ENCODE data around the gene DLG3. TPM values are rescaled to one million over a fixed set of nuclear protein-coding genes. Genes with fewer than 3 reads are reported as not detected.
A peak's percentile ranks its signal among the peaks of the same experiment; 100 is the strongest.
"Not testable (repeated sequence)": the region's sequence is repeated elsewhere in the genome, so short reads cannot be mapped to it uniquely, and the experiment has no call there.

The DLG3 gene
- 1 to 10 TPM in 1 of 4 donors, under 1 TPM in 3; 0.20 to 3.4 (median 0.69) TPM for total RNA-seq

DNA sequence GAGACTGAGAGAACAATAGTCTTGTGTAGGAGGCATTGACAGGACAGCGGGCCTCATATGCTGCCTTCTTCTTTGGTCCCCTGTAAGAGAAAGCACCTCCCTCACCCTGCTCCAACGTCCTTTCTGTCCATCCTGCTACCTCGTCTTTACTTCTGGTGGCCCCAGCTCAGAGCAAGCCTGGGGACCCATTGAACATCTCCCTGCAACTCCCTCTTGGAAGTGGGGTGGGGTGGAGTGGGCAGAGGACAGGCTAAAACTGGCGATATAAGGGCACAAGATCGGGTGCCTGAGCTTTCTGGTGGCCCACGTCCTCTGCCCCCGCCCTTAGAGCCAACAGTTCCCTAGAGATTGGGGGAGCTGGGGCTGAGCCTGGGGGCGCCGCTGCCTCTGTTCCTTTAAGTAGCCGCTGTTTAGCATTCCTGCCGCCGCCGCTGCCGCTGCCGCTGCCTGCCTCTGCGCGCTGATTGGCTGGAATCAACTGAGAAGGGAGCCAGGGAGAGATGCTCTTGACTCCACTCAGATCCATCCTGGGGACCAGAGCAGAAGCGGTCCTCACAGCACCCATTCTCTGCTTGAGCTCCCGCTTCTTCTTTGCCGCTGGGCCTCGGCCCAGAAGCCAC, at the start of gene DLG3:
Gene DLG3, plus strand, starts transcription at position 510 of the 620 bp plus-strand sequence. CDS start 367 bp downstream, outside the sequence.
- Histone ChIP-seq H3K27ac (no peak within 1 kb of the TSS), H3K27me3 (peaks cover 0 to 17% (median 10%) of the 10 kb centered on the region in 3 donors), H3K9me3 (no peaks in the 10 kb centered on the region), H3K4me1 (no peaks in the 10 kb centered on the region), H3K36me3 (no peaks in the 10 kb centered on the region), H3K4me3 (peak within 1 kb of the TSS in 2 of 4 donors; percentile 27)
- ATAC-seq = no peak
- TF ChIP-seq CTCF (IDR thresholded peaks at IDR 0.05 in 4 of 5, conservative IDR thresholded peaks at IDR 0.05 in 1 of 5) = no peak
- no peak for TF ChIP-seq POLR2A (IDR thresholded peaks at IDR 0.05)
- in situ Hi-C loops (cut with MboI; ENCODE audit: low sequenced_read_pairs in 4 of 4) (loop anchor here in 3 of 4 donors (25.0 kb wide), 1 partner anchor 307 kb away; the partner anchor contains the start of gene IGBP1 (in 3 of the 3)), intact Hi-C loops (cut with DNase I; ENCODE audit: low total_unique reads) (no loop called here)
- no peak for DNase-seq

GRCh38 chrX:70398899-70399298, 45.7 kb upstream of the DLG3 start:
- no peak for ATAC-seq
- intact Hi-C loops (cut with DNase I; ENCODE audit: low total_unique reads) = no loop called here
- H3K27me3 ChIP-seq = peaks cover 0 to 3% (median 0%) of the 10 kb centered on the region in 3 donors
- no peak overlapping the region for H3K27ac ChIP-seq
- no peak for DNase-seq
- no peak overlapping the region for H3K4me3 ChIP-seq
- H3K36me3 ChIP-seq = no peaks in the 10 kb centered on the region
- H3K9me3 ChIP-seq = no peaks in the 10 kb centered on the region
- no peaks in the 10 kb centered on the region for H3K4me1 ChIP-seq
- in situ Hi-C loops (cut with MboI; ENCODE audit: low sequenced_read_pairs in 4 of 4) = no loop called here
- TF ChIP-seq POLR2A (IDR thresholded peaks at IDR 0.05) = no peak
- no peak for TF ChIP-seq CTCF (IDR thresholded peaks at IDR 0.05 in 4 of 5, conservative IDR thresholded peaks at IDR 0.05 in 1 of 5)

- DNase-seq; H3K36me3 ChIP-seq; H3K4me3 ChIP-seq; ATAC-seq; intact Hi-C loops (cut with DNase I; ENCODE audit: low total_unique reads); H3K4me1 ChIP-seq; in situ Hi-C loops (cut with MboI; ENCODE audit: low sequenced_read_pairs in 4 of 4); H3K9me3 ChIP-seq; H3K27ac ChIP-seq; H3K27me3 ChIP-seq: not testable (repeated sequence)
Observed at GRCh38 chrX:70400181-70400580, 44.5 kb upstream of the DLG3 start.

DNA sequence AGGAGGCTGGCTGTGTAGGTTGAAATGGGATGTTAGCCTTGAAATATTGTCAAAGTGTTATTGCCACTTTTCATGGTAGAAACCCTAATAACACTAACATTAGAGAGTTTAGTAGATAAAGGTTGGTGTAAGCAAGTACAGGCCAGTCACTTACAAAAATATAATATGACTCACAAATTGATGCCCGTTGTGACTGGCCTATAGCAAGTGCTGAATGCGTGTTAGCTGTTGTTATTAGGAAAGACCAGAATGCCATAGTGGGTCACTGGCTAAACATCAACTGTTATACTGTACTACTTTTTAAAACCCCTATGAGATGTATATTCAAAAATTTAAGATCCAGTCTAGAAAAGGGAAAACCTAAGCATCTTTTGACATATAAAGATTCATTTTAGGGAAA, 41.9 kb upstream of the DLG3 start:
- no peak overlapping the region for H3K27ac ChIP-seq
- ATAC-seq (no peak), DNase-seq (no peak)
- no peaks in the 10 kb centered on the region for H3K9me3 ChIP-seq
- intact Hi-C loops (cut with DNase I; ENCODE audit: low total_unique reads) = no loop called here
- TF ChIP-seq POLR2A (IDR thresholded peaks at IDR 0.05) (no peak), CTCF (IDR thresholded peaks at IDR 0.05 in 4 of 5, conservative IDR thresholded peaks at IDR 0.05 in 1 of 5) (no peak)
- no peak overlapping the region for H3K4me3 ChIP-seq
- in situ Hi-C loops (cut with MboI; ENCODE audit: low sequenced_read_pairs in 4 of 4) = no loop called here
- H3K36me3 ChIP-seq = no peaks in the 10 kb centered on the region
- H3K27me3 ChIP-seq = no peaks in the 10 kb centered on the region
- H3K4me1 ChIP-seq = no peaks in the 10 kb centered on the region

DNA sequence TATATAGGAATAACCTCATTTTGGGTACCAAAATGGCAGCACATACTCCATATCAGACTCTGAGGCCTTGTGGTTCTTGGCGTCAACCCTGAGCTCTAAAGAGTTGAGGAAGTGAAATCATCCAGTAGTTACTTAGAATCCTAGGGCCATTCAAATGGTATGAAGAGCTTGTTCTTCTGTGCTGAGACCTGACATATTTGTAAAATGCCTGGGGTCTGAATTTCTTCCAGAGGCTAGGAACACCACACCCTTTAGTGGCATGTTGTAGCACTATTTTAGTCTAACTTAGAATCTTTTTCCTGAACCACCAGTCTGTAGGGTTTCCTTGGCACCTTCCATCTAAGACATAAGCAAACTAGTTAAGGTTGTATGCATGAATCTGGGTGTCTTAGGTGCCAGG, 39.6 kb upstream of the DLG3 start:
- no peak overlapping the region for H3K27ac ChIP-seq
- H3K36me3 ChIP-seq = no peaks in the 10 kb centered on the region
- no peaks in the 10 kb centered on the region for H3K27me3 ChIP-seq
- intact Hi-C loops (cut with DNase I; ENCODE audit: low total_unique reads) (no loop called here), in situ Hi-C loops (cut with MboI; ENCODE audit: low sequenced_read_pairs in 4 of 4) (no loop called here)
- H3K4me1 ChIP-seq = no peaks in the 10 kb centered on the region
- H3K9me3 ChIP-seq = no peaks in the 10 kb centered on the region
- no peak overlapping the region for H3K4me3 ChIP-seq
- DNase-seq (no peak), ATAC-seq (no peak)
- TF ChIP-seq POLR2A (IDR thresholded peaks at IDR 0.05) = no peak
- TF ChIP-seq CTCF (IDR thresholded peaks at IDR 0.05 in 4 of 5, conservative IDR thresholded peaks at IDR 0.05 in 1 of 5) = no peak
